Measurements from ENCODE around the gene FLNA.

DNA sequence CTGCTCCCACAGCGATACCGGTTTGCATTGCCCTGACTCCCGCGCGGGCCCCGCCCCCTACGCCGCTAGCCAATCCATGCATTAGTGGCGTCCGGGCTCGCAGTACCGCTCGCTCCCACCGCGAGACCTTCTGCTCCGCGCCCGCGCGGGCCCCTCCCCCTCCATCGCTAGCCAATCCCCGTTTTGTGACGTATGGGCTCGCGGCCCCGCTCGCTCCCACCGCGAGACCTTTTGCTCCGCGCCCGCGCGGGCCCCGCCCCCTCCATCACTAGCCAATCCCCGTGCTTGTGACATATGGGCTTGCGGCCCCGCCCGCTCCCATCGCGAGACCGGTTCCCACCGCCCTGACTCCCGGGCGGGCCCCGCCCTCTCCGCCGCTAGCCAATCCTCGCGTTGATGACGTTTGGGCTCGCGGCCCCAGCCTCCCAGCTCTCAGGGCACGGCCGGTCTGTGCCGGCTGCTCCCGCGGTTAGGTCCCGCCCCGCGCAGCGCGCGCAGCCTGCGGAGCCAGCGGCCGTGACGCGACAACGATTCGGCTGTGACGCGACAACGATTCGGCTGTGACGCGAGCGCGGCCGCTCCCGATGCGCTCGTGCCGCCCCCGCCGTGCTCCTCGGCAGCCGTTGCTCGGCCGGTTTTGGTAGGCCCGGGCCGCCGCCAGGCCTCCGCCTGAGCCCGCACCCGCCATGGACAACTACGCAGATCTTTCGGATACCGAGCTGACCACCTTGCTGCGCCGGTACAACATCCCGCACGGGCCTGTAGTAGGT is 4.5 kb upstream of the FLNA start, which contains the start of gene EMD:
- TF ChIP-seq CTCF (IDR thresholded peaks at IDR 0.05 in 2 of 3, conservative IDR thresholded peaks at IDR 0.05 in 1 of 3; ENCODE audit: control insufficient read depth in 2 of 3, extremely low read depth in 1 of 3, insufficient read depth in 1 of 3, low read depth in 3 of 3, low read length in 3 of 3) (no peak), ZZZ3 (IDR thresholded peaks at IDR 0.05; ENCODE audit: control insufficient read depth, insufficient read length, low read depth) (no peak), ZNF24 (IDR thresholded peaks at IDR 0.05) (no peak), FOXM1 (IDR thresholded peaks at IDR 0.05; ENCODE audit: low read depth, low read length) (no peak), POLR2A (IDR thresholded peaks at IDR 0.05; ENCODE audit: low read depth, low read length) (peak; percentile 82), MAX (IDR thresholded peaks at IDR 0.05; ENCODE audit: low read depth, low read length) (no peak), CREM (IDR thresholded peaks at IDR 0.05; ENCODE audit: low read depth) (peak; percentile 92), SUZ12 (IDR thresholded peaks at IDR 0.05; ENCODE audit: unreplicated experiment) (no peak), ZSCAN29 (IDR thresholded peaks at IDR 0.05) (no peak)

Measured in GM12878 (cell line).